Subcutaneous adipose tissue (tissue), 4 donors: ENCODE data around the gene CLEC18C. TPM values are rescaled to one million over a fixed set of nuclear protein-coding genes. Genes with fewer than 3 reads are reported as not detected.

Experiments used
- total RNA-seq, 4 donors: library from RNA; depleted of rRNA; stranded (reverse); fragments of >200 nt; gene quantifications; one replicate each; pipeline ENCODE4 v1.1.0, GENCODE V29; 2016
- TF ChIP-seq, protein P1 (sequence below): fragments of 450-650 bp; IDR thresholded peaks from one replicate; pipeline ENCODE4 v1.5.1; 2016; ENCODE audit warnings: low read depth, mild to moderate bottlenecking, control low read depth, antibody characterized with exemption, moderate library complexity

CLEC18C gene
- total RNA-seq, 4 donors from 2014 or later: not detected

DNA sequence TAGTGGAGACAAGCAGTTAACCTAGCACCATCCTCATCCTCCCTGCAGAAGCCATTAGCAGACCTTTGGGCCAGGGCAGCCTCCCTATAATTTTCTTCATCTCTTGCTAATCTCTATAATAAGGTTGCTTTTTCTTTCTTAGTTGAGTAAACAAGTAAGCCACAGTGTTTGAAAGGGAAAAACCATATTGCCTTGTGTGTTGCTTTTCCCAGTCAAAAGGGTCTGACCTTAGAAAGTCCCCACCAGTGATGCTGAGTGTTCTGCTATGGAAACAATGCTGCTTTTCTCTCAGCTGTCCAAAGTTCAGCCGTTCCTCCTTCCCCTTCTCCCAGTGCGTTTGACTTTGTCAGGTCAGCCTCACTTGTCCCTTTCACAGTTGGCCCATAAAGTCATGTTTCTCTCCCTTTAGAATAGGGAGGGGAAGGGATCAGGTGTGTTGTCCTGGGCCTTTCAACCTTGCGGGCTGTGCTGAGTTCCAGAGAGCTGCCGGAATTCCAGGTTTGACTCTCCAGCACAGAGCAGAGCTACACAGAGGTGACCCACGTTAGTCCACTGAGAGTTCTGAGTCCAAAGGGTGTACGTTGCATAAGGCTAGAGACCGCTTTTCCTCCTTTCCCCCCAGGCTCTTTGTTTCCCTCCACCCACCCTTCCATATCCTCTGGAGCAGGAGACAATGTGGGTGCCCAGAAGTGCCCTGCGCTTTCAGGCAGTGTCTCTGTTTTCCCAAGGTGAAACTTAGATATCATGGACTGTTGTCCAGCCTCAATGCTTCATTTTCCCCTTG lies 15.9 kb upstream of the CLEC18C start:
- TF ChIP-seq, protein P1, sequence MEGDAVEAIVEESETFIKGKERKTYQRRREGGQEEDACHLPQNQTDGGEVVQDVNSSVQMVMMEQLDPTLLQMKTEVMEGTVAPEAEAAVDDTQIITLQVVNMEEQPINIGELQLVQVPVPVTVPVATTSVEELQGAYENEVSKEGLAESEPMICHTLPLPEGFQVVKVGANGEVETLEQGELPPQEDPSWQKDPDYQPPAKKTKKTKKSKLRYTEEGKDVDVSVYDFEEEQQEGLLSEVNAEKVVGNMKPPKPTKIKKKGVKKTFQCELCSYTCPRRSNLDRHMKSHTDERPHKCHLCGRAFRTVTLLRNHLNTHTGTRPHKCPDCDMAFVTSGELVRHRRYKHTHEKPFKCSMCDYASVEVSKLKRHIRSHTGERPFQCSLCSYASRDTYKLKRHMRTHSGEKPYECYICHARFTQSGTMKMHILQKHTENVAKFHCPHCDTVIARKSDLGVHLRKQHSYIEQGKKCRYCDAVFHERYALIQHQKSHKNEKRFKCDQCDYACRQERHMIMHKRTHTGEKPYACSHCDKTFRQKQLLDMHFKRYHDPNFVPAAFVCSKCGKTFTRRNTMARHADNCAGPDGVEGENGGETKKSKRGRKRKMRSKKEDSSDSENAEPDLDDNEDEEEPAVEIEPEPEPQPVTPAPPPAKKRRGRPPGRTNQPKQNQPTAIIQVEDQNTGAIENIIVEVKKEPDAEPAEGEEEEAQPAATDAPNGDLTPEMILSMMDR: no peak

DNA sequence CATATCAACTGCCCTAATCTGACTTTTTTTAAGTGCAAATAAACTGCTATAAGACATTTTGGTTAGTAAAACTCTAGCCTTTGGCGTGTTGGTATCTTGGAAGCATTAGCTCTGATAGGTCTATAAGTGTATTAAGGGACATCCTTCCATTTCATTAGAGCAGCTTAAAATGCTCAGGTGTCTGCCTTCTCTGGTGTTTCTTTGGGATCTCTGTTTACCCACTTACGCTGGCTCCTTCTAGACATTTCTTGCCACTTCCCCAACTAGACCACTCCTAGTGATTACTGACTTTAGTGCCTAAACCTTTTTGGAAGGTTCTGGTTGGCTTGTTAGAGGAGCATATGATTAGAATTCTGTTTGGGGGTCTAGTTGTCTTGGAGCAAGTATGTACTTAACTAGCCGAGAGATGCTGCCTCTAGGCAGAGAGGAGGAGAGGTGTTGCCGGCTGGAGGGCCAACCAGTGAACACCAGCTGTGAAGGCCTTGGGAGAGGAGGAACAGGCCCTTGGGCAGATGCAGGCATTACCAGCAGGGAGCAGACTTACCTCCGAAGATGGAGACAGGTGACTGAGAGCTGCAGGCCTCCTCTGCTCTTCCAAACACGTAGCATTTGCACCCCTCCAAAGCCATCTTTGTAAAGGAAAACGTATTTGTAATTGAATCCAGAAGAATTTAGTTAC lies 15.2 kb upstream of the CLEC18C start:
- TF ChIP-seq, protein P1: no peak

DNA sequence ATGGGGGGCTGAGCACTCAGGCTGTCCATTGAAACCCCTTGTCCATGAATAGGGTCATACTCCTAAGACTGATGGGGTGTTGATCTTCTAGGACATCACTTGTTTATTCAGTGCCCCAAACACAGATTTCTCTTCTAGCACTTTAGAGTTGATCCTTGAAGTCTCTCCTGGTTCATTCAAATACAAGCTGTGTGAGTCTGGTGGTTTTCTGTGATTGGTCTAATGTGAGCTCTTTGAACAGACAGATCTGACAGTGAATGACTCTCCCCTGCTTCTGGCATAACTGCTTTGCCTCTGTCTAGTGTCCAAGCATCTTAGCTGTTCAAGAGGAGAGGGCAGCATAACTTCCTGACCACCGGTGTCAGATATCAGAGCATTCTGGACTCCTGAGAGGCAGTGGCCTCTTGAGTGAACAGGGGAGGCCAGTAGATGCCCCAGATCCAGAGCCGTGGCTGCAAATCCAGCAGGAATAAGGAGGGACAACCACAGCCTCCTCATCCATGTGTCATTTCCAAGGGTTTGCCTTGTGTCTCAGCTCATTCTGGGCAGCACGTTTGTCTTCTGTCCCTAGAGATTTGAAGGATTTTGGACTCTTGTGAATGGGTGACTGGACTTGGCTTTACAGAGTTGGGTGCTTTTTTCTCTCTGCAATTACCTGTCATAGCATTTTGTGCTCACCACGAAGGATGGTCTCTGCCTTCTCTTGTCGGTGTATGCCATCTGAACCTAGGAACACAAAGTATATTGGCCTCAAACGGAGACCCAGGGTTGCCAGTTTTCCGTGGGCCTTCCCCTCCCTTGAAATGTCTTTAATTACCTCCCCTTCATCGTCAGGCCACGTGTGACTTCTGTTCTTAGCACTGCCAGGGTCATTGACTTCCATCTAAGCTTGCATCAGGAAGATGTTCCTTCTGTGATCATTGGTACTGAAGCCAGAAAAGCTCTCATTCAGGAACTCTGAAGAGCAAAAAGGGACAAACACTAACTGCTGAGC lies 13.9 kb upstream of the CLEC18C start:
- TF ChIP-seq, protein P1: no peak

DNA sequence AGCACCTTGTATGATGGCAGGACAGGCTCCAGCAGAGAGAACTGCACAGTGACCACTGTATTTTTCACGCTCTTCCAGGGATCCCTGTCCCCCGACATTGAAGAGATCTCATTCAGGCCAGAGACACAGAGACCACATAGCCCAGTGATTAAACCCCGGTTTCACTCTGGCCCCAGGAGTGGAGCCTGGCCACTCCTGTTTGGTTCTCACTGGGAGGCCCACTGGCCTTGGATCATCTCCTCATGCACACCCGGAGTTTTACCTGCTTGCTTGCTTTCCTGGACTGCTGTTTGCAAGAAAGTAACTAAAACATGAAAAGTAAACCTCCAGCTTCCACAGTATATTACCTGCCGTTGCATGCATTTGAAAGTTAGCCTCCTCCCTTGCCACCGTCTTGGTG lies 13.2 kb upstream of the CLEC18C start:
- TF ChIP-seq, protein P1: no peak

DNA sequence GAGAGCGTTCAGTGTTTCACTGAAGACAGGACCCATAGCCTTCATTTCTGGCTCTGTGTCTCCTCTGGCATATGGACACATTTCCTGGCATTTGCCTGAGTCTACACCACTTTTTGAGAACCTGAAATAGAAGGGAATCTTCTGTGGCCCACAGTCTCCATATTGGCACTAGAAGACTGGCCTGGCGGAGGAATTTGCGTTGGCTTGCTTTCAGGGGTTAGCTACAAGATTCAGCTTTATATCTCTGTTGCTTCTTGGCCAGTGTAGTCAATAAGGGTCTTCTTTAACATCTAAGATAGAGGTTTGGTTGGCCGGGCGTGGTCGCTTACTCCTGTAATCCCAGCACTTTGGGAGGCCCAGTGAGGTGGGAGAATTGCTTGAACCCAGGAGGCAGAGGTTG lies 12.8 kb upstream of the CLEC18C start:
- TF ChIP-seq, protein P1: no peak

DNA sequence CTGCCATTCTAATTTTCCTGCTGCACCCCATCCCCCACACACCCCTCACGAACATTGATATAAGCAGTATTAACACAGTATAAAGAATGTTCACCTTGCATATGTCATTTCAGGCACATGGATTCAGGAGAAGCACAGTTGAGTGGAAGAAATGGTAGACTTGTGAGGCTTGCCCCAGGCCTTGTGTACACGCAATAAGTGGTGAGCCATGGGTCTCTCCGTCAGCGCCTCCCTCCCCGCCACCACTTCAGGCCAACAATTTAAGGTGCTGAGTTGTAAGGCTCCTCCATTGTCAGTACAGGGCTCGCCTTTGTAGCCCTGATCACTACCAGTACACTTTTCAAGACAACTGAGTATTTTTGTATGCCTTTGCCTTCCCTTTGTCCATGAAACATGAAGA lies 12.2 kb upstream of the CLEC18C start:
- TF ChIP-seq, protein P1: no peak
